SK-N-MC (cell line): Measurements from ENCODE around the gene TRHDE.

Source experiments
- EZH2 ChIP-seq: fragments of 200-600 bp; sonication (generic); IDR thresholded peaks from one replicate; pipeline ENCODE4 v1.6.1; 2017; ENCODE audit warnings: antibody characterized with exemption
- POLR2AphosphoS5 ChIP-seq: IDR thresholded peaks from 2 replicates; pipeline ENCODE4 v1.6.1; 2012; ENCODE audit warnings: mild to moderate bottlenecking, low read depth, low read length, borderline replicate concordance

DNA sequence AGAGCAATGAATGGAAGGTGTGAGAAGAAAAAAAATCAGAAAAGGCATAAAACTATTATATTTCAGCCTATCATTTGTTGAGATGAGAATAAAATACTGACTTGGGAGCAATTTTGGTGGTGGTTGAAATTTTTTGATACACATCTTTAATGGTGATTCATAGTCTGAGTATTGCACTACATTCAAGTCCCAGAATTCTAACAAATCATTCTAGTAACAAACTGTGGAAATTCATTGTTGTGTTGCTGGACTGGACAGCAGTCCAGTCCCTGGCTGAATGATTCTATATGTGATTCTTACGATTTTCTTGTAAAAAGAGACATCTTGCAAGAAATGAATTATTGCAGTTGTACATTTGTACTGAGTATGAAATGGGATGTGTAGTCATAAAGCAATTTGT, 268.6 kb downstream of the TRHDE start:
- TF ChIP-seq POLR2AphosphoS5 (no peak), EZH2 (no peak)
